NCI-H460 (cell line): Measurements from ENCODE around the gene PINLYP. TPM values are rescaled to one million over a fixed set of nuclear protein-coding genes. Genes with fewer than 3 reads are reported as not detected.
"Not testable (repeated sequence)": the region's sequence is repeated elsewhere in the genome, so short reads cannot be mapped to it uniquely, and the experiment has no call there.

Experiments
- DNase-seq: peaks from one replicate; pipeline ENCODE4 v3.0.0-alpha.2; 2016; ENCODE audit warnings: low read depth; ENCODE audit errors: extremely low read depth
- total RNA-seq: library from RNA; depleted of rRNA; stranded (reverse); fragments of >200 nt; shearing (Covaris generic); gene quantifications from 2 replicates; pipeline ENCODE4 v1.2.3, GENCODE V29; 2014

Gene PINLYP
- total RNA-seq, 1 experiment from 2014 or later, result not detected

DNA sequence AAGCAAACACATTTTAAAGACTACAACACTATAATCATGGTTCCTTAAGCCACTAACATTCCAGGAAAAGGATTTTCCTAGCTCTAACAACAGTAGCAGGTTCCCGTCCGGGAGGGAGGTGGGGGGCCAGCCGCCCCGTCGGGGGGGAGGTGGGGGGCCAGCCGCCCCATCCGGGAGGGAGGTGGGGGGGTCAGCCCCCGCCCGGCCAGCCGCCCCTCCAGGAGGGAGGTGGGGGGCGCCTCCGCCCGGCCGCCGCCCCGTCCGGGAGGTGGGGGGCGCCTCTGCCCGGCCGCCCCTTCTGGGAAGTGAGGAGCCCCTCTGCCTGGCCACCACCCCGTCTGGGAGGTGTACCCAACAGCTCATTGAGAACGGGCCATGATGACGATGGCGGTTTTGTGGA lies 27.7 kb upstream of the PINLYP start:
- not testable (repeated sequence) for DNase-seq

DNA sequence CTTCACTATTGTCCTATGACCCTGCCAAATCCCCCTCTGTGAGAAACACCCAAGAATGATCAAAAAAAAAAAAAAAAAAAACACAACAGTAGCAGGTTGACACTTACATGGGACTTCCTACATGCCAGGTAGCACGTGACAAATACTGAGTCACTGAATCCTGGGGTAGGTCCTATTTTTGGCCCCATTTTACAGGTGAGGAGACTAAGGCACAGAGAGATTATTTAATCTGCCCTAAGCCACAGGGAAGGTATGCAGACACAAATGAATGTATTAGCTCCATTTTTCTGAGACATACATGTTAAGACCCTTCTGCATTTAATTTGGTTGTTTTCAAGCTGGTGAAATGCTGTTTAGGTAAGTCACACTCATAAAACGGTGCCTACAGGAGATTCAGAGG lies 26.9 kb upstream of the PINLYP start:
- no peak for DNase-seq

DNA sequence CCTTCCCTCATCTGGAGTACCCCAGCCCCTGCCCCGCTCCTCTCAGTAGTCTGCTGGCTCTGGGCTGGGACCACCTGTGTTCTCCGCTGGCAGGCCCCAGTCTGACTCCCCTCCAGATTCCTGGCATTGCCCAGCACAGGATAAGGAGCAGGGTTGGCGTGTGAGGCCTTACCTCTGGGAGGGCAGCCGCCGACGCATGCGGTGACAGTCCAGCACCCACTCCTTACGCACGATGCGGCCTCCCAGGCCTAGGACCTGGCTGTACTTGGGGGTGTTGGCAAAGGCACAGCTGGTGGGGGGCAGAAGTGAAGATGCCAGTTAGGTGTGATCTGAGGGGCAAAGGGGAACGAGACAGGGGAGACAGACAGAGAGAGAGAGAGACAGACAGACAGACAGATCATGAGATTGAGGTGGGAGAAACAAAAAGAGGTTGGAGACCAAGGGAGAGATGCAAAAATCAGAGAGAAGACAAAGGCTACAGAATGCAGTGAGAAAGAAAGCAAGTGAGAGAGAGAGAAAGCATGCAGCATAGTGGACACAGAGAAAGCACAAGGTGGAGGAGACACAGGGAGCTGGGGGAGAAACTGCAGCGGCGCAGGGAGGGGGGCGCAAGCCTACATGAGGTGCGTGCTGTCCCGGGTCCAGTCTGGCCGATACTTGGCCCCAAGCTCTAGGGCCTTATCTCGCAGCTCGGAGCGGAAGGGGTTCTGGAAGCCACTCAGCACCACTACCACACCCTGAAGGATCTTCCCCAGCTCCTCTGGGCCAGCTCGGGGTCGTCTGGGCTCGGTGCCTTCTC lies 24.0 kb upstream of the PINLYP start:
- DNase-seq, result no peak

DNA sequence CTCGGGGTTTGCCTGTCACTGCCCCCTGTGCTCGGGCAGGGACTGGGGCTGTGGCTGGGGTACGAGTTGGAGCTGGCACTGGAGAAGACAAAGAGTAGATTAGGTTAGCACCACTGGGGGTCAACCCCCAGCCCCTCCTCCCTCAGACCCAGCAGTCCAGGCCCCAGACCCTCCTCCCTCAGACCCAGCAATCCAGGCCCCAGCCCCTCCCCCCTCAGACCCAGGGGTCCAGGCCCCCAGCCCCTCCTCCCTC lies 23.5 kb upstream of the PINLYP start:
- DNase-seq, result no peak

DNA sequence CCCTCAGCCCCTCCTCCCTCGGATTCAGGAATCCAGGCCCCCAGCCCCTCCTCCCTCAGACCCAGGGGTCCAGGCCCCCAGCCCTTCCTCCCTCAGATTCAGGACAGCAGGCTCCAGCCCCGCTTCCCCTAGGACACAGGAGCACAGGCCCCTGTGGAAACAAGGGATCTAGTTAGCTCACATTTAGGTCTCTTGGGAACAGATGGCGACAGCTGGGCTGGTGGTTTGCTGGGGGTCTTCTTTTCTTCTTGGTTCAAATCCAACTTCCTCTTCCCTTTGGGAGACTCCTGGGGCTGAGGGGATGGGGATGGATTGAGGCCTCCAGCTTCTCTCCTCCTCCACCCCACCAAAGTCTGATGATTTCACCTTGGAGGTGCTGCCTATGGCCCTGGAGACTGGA lies 23.0 kb upstream of the PINLYP start:
- no peak for DNase-seq

DNA sequence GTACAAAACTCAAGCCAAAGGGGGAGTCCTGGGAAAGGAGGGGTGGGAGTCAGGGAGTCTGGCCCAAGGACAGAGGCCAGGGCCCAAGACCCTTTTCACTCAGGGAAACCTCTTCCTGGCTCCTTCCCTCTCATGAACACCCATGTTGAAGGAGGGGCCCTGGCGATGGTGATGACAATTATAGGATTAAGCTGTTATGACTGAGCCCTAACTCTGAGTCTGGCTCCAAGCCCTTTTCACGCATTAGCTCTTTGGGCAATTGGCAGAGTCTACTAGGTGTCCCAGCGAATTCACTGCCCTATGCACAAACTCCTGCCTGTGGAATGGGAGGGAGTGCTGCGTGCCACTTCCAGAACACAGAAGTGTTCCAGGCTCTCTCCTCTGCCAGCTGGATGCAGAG lies 21.9 kb upstream of the PINLYP start:
- DNase-seq, result no peak

DNA sequence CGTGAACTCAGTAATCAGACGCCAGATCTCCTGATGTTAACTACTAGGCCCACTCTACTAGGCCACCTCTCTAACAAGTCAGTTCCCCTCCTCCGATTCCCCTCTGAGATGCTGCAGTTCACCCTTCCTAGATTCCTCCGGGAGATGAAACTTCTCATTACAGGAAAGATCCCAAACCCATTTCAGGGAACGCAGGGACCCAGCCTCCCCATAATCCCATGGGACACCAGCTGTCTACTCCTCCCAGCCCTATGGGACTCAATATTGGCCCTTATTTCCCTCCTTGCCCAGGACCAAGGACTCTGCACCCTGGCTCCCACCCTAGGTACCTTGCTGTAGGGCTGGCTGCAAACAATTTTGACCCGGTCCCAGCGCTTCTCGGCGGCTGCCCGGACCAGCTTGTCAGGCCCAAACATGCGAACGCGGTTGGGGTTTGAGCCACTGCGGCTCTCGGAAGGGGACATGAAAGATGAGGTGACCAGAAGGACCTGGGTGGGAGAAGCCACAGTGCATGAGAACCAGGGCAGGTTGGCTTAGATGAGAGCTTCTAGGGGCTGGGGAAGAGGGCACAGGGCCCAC lies 21.2 kb upstream of the PINLYP start:
- no peak for DNase-seq

DNA sequence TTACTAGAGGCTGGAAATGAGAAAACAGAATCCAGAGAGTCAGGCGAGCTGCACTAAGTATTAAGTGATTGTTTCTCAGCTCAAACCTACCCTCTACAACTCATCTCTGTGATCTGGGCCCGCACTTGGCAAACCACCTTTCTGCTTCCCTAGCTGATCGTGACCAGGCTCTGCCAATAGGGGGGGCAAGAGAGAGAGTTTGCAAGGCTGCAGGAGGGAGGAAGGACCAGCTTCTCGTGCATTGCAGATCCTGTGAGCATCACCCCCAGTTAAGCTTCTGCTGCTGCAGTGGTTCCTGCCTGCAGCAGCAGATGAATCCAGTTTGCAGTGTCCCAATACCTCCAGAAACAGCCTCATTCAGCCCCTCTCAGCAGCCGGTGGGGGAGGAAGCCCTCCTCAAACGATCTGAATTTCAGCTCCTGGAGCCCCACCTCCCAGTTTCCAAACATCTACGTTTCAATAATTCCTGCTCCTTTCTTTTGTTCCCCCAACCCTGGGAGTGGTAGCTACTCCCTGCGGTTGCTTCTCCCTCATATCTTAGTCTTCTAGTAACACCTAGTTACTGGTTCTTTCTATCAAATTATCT lies 20.3 kb upstream of the PINLYP start:
- peak; percentile 59 for DNase-seq

DNA sequence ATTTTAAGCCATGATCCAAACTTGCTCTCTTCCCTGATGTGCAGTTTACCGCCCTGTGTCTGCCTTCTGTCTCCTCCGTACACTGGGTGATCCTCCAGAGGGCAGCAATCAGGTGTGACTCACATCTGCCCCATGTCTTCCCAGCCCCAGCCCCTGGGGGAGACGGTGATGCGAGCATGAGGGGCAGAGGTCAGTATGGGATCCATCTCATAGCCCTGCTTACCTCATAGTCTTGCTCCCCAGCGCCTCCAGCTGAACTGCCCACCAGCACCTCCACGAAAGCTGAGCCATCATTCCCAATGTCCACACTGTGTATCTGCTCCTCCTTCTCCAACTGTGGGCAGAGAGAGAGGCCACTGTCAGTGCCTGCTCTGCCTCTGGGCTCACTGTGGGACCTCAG lies 14.9 kb upstream of the PINLYP start:
- DNase-seq, result peak; percentile 14

DNA sequence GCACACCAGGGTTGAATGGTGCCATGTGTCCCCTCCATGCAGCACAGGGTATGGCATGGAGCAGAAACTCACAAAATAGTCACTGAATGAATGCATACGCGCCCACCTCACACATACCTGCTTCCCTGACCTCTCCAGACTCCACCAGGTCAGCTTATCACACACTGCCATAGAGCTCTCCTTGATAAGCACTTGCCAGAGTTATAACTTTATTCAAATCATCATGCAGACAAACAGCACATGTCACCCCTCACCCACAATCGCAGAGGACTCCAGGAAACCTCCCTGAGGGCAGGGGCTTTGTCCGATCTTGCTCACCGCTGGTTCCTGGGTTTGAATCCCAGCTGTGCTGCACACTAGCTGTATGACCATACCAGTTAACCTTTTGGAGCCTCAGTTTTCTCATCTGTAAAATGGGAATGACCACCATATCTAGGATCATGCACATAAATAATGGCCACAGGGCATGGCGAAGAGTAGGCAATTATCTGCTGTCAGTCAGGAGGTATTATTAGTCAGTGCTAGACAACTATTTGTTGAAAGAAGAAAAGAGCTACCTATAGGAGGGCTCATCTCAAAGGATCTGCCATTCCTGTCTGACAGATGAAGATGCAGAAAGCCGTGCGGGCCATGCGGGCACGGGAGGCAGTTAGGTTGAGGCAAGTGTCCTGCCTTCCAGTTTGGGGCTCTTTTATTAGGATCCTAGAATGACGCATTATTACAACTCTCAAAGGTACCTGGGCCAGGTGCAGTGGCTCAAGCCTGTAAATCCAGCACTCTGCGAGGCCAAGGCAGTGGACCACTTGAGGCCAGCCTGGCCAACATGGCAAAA lies 14.2 kb upstream of the PINLYP start:
- DNase-seq, result no peak

DNA sequence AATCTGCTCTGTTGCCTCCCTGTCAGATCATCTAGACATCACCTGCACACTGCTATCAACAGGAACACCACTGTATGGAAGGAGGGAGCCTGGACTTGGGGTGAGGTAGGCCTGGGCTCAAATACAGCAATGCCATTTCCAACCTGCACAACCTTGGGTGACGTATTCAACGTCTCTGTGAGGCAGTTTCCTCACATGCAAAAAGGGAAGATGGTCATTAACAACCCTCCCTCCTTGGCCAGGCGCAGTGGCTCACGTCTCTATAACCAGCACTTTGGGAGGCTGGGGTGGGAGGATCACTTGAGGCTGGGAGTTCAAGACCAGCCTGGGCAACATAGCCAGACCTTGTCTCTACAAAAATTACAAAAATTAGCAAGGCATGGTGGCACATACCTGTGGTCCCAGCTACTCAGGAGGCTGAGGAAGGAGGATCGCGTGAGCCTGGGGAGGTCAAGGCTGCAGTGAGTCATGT lies 13.3 kb upstream of the PINLYP start:
- no peak for DNase-seq

DNA sequence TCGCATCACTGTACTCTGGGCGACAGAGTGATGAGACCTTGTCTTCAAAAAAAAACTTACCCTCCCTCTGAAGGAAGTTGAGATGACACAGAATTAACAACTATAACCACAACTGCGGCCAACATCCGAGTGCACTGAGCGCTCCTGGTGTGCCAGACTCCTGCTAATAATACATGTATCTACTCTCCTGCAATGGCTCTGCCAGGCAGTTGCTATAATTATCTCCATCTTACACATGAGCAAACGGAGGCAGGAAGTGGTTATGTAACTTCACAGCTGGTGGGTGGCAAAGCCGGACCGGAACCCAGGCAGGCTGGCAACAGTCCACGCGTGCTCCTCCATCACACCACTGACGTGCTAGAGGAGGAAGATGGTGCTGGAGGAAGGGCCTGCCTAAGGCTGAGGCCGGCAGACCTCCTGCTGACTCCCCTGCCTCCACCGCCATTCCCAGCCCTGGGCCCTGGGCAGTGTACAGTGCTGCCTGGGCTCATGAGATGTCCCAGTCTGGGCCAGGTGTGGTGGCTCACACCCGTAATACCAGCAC lies 12.8 kb upstream of the PINLYP start:
- DNase-seq, result peak; percentile 52

DNA sequence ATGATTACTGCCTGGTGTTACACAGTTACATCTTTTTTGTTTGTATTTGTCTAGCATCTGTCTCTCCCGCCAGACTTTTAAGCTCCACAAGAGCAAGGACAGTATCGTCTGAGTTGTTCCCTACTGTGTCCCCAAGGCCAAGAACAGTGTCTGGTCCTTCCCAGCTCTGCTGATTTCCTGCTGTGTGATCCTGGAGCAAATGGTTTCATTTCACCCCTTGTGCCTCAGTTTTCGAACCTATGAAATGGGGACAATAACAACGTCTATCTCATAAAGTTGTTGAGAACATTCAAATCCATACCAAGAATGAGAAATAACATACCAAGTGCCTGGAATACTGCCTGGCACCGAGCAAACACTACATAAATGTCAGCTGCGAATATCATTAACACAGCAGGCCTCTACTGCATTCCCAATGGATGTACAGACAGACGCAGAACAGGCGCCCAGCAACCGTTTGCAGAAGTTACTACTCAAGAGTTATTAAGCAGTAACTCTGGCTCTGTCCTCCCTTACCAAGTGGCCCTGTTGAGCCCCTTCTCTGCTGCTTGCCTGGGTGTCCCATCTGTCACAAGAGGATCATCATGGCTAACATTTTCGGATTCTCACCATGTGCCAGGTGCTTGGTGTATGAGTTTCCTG lies 11.7 kb upstream of the PINLYP start:
- DNase-seq, result no peak

DNA sequence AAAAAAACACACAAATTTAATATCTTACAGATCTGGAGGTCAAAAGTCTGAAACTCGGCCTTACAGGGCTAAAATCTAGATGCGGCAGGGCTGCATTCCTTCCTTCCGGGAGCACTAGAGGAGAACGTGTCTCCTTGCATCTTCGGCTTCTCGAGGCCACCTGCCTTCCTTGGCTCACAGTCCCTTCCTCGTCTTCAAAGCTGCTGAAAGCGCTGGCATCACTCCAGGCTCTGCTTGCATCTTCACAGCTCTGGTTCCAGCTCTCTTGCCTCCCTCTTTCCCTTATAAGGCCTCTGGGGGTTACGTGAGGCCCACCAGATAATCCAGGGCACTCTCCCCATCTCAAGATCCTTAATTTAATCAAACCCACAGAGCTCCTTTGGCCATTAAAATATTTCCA lies 10.8 kb upstream of the PINLYP start:
- no peak for DNase-seq

DNA sequence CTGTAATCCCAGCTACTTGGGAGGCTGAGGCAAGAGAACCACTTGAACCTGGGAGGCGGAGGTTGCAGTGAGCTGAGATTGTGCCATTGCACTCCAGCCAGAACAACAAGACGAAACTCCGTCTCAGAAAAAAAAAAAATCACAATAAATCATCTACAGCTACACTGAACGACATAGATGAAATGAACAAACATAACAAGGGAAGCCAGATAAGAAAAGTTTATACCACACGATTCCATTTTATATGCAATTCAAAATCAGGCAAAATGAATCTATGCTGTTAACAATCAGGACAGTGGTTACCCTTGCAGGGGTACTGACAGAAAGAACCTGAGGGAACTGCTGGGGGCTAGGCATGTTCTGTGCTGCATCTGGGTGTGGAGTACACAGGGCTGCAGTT lies 5.9 kb upstream of the PINLYP start:
- DNase-seq, result no peak

DNA sequence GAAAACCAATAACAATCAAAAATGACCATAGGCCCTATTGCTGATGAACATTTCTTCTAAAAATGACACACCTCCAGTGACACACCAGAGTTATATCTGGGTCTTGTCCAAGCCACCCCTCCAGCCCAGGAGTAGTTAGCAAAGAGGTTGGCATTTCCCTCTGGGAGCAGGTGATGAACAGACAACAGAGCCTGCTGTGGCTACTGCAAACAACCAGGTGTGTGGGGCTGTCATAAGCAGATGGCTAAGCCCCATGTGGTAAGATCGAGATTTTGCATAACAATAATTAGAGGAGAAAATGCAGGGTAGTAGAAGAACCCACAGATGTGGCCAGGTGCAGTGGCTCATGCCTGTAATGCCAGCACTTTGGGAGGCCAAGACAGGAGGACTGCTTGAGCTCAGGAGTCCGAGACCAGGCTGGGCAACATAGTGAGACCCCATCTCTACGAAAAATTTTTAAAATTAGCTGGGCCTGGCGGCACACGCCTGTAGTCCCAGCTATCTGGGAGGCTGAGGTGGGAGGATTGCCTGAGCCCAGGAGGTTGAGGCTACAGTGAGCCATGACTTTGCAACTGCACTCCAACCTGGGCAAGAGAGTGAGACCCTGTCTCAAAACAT lies 5.3 kb upstream of the PINLYP start:
- no peak for DNase-seq

DNA sequence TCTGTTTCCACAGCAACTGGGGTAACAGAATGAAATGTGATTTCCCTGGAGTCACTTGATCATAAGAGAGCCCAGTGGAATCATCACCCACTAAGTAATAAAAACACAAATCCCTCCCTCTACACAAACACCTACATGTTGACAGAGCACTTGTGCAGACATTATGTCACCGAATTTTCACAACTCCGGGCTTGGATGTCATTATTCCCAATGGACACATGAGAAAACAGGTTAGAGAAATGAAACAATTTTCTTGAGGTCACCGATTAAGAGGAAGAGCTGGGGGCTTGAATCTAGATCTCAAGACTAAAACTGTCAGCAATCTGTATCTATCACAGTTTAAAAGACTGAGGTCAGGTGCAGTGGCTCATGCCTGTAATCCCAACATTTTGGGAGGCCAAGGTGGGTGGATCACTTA lies 3.4 kb upstream of the PINLYP start:
- DNase-seq, result no peak

DNA sequence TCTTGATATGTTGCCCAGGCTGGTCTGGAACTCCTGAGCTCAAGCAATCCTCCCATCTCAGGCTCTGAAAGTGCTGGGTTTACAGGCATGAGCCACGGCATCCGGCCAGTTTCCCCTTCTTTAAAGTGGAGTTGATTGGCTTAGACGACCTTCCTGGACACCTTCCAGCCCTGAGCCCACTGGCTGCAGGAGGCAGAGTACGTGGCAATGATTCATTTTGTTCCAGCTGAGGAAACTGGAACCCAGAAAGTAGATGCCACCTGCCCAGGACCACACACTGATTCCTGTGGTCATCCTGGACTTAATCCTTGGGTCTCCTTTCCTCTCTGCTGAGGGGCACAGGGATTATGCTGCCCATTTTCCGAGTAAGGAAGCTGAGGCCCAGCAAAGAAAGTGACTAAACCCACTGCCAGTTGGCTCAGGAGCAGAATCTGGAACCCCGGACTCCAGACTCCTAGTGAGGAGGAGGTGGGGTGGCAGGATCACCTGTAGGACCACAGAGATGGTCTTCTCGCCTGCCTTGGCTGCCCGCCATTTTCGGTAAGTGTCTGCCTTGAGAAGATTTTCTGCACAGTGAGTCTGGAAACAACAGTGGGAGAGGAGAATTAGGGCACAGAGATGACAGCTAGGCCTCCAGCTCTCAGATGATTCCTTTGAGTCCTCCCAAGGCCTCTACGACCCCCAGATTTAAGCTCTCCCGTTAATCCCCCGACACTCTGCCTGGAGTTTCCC lies 1.0 kb upstream of the PINLYP start:
- DNase-seq, result no peak
